Progenitor cell of endocrine pancreas (in vitro differentiated cells): Measurements from ENCODE around the gene UBE2O. TPM values are rescaled to one million over a fixed set of nuclear protein-coding genes. Genes with fewer than 3 reads are reported as not detected.

Experiments
- DNase-seq: peaks from one replicate; pipeline ENCODE4 v3.0.0; 2021; ENCODE audit warnings: low spot score; ENCODE audit not compliant: unreplicated experiment
- H3K27ac Mint-ChIP-seq: 2 replicates; pipeline ENCODE4 v1.8.0; 2021; ENCODE audit warnings: mild to moderate bottlenecking, moderate library complexity, mixed read lengths
- H3K27me3 Mint-ChIP-seq: 2 replicates; pipeline ENCODE4 v1.8.0; 2021; ENCODE audit warnings: mixed read lengths
- H3K36me3 Mint-ChIP-seq: 2 replicates; pipeline ENCODE4 v1.8.0; 2022; ENCODE audit warnings: mixed read lengths; ENCODE audit not compliant: insufficient read depth
- H3K4me1 Mint-ChIP-seq: 2 replicates; pipeline ENCODE4 v1.8.0; 2021; ENCODE audit warnings: low read depth, mixed read lengths
- H3K4me3 Mint-ChIP-seq: 2 replicates; pipeline ENCODE4 v1.8.0; 2021; ENCODE audit warnings: low read depth, mild to moderate bottlenecking, moderate library complexity, mixed read lengths
- H3K9me3 Mint-ChIP-seq: 2 replicates; pipeline ENCODE4 v1.8.0; 2021; ENCODE audit warnings: low read depth, mixed read lengths
- total RNA-seq: library from RNA; stranded (reverse); gene quantifications from 2 replicates; pipeline ENCODE4 v1.2.1, GENCODE V29; 2021
- TF ChIP-seq, protein P1 (sequence below): fragments of 200-600 bp; sonication (generic); IDR thresholded peaks from one replicate; pipeline ENCODE4 v1.5.0; 2021; ENCODE audit warnings: antibody characterized with exemption, mild to moderate bottlenecking; ENCODE audit not compliant: unreplicated experiment

The UBE2O gene
- total RNA-seq, 1 donor from 2014 or later = 44.6 TPM

DNA sequence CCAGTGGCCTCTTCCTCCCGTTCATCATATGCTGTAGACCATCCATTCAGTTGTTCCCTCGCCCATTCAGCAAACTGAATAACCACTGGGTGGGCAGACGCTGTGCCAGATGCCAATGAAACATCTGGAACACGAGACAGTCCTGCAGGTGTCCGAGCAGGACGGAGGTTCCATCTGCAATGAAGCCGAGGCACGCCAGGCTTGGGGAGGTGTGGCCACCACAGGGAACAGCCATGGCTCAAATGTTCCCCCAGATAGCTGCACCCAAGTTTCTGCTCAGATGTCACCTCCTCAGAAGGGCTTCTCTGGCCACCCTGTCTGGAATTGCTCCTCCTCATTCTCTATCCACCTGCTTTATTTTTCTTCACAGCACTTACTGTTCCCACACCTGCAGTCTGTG is 30.5 kb downstream of the UBE2O start:
- Mint-ChIP-seq H3K27me3 (no peaks in the 10 kb centered on the region), H3K4me3 (no peak overlapping the region), H3K9me3 (no peaks in the 10 kb centered on the region), H3K27ac (no peak overlapping the region), H3K36me3 (no peaks in the 10 kb centered on the region), H3K4me1 (no peaks in the 10 kb centered on the region)
- DNase-seq = no peak
- TF ChIP-seq, protein P1, sequence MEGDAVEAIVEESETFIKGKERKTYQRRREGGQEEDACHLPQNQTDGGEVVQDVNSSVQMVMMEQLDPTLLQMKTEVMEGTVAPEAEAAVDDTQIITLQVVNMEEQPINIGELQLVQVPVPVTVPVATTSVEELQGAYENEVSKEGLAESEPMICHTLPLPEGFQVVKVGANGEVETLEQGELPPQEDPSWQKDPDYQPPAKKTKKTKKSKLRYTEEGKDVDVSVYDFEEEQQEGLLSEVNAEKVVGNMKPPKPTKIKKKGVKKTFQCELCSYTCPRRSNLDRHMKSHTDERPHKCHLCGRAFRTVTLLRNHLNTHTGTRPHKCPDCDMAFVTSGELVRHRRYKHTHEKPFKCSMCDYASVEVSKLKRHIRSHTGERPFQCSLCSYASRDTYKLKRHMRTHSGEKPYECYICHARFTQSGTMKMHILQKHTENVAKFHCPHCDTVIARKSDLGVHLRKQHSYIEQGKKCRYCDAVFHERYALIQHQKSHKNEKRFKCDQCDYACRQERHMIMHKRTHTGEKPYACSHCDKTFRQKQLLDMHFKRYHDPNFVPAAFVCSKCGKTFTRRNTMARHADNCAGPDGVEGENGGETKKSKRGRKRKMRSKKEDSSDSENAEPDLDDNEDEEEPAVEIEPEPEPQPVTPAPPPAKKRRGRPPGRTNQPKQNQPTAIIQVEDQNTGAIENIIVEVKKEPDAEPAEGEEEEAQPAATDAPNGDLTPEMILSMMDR = no peak

DNA sequence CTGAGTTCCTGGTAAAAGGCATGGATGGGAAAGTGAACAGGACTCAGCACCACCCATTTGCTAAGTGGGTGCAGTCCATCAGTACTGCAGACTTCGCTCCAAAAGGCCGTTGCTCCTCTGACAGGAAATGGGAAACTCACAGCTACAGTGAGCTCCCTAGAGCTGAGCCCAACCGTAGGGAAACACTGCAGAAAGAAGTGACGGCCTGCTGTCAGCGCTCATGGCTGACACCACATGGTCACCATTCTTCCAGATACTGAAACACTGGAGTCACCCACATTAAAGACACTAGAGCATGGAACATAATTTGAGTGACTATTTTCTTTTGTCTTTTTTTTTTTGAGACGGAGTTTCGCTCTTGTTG is 31.9 kb downstream of the UBE2O start:
- Mint-ChIP-seq H3K9me3 (no peaks in the 10 kb centered on the region), H3K4me1 (no peaks in the 10 kb centered on the region), H3K4me3 (no peak overlapping the region), H3K27me3 (no peaks in the 10 kb centered on the region), H3K36me3 (no peaks in the 10 kb centered on the region), H3K27ac (no peak overlapping the region)
- TF ChIP-seq, protein P1 = no peak
- no peak for DNase-seq

DNA sequence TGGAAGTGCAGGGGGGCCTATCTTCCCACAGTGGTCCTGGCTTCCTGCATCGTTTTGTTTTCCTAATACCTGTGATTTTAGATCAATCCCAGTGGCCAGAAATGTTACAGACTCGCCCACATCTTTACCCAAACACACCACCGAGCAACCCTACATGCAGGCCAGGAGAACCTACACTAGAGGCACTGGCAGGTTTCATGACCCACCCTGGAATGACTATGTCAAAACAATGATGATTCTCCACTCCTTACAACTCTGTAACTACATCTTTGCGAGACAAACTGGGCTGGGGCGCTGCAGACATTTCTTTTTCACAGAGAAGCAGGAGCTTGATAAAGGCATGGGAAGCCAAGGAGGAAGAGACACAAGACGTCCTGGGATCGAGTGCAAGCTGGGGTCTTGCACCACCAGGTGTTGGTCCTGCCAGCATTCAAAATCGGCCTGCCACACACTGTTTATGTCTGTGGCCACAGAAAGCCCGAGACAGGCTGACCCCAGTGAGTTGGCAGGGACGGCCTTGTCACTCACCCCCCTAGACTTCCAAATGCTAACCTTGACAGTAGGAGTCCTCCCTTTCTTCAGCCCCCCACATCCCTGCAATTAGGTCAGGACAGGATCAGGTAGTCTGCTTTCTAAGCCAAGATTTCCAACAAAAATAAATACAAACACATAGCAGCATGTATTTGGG is 32.5 kb downstream of the UBE2O start:
- no peak for DNase-seq
- Mint-ChIP-seq H3K9me3 (no peaks in the 10 kb centered on the region), H3K4me3 (no peak overlapping the region), H3K27me3 (no peaks in the 10 kb centered on the region), H3K27ac (no peak overlapping the region), H3K36me3 (no peaks in the 10 kb centered on the region), H3K4me1 (no peaks in the 10 kb centered on the region)
- TF ChIP-seq, protein P1 = no peak

DNA sequence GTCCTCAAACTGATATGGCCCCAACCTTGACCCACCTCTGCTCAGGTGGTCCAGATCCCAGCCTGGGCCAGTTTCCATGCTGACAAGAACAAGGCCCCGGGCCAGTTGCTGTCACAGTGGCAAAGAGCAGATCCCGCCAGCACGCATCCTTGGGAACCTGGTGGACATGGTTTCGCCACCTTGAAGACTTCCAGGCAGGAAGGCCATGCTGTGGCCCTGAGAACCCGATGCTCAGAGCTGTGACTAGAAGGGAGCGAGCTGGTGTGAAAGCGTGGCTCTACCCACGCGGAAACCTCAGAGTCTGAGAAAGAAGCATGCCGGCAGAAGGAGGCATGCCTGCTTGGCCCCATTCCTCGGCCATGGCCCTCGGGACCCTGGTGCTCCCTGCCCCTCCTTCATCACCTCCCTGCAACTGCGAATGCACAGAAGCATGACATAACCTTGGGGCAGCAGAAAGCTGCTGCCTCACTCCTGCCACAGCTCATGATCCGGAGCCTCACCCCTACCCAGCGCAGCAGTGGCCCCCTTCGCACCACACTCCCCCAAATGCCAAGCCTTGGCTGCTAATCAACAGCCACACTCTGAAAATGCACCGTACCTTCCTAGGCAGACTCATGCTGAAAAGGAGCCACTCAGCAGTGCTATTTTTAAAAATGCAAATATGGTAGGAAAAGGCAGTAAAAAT is 33.2 kb downstream of the UBE2O start:
- no peak overlapping the region for H3K4me3 Mint-ChIP-seq
- no peaks in the 10 kb centered on the region for H3K36me3 Mint-ChIP-seq
- no peak for DNase-seq
- no peaks in the 10 kb centered on the region for H3K9me3 Mint-ChIP-seq
- H3K27ac Mint-ChIP-seq = no peak overlapping the region
- no peaks in the 10 kb centered on the region for H3K27me3 Mint-ChIP-seq
- no peaks in the 10 kb centered on the region for H3K4me1 Mint-ChIP-seq
- TF ChIP-seq, protein P1 = no peak

DNA sequence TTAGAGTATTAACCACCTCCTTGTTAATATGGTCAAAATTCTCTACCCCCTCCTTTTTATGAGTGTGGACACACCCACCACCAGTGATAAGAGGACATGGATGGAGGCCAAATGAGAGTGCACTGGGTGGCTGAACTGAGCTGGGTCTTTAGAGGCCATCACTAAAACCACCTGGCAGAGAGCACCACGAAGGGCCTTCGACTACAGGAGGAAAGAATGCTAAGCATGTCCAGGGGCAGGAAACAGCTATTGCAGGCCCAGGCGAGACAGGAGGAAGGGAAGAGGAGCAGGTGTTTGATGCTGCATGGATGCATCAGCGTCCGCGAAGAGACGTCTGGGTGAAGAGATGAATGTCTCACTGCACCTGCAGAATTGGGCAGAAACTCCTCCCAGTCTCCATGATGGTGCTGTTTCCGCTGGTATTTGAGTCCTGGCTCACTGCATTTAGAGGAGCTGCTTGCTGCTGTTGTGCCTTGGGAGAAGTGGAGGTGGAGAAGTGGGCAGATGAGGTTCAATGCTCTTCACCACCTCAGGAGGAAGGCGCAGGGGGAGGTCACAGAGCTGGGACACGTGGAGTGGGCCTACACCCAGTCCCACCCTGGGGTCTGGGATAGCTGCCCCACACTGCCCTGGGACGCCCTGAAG is 35.3 kb downstream of the UBE2O start:
- Mint-ChIP-seq H3K27me3 (no peaks in the 10 kb centered on the region), H3K4me1 (peaks cover 1% of the 10 kb centered on the region), H3K9me3 (no peaks in the 10 kb centered on the region), H3K4me3 (no peak overlapping the region), H3K36me3 (no peaks in the 10 kb centered on the region), H3K27ac (no peak overlapping the region)
- no peak for DNase-seq
- TF ChIP-seq, protein P1 = no peak
